ENCODE measurements around the gene PROCA1. TPM values are rescaled to one million over a fixed set of nuclear protein-coding genes. Genes with fewer than 3 reads are reported as not detected.

Gene PROCA1
- total and polyA plus RNA-seq, 9 of the 15 experiments (the other 6 are each of a cell fraction or from before 2014, with no cell fraction given) = 0.78 to 16.2 (median 5.6) TPM

DNA sequence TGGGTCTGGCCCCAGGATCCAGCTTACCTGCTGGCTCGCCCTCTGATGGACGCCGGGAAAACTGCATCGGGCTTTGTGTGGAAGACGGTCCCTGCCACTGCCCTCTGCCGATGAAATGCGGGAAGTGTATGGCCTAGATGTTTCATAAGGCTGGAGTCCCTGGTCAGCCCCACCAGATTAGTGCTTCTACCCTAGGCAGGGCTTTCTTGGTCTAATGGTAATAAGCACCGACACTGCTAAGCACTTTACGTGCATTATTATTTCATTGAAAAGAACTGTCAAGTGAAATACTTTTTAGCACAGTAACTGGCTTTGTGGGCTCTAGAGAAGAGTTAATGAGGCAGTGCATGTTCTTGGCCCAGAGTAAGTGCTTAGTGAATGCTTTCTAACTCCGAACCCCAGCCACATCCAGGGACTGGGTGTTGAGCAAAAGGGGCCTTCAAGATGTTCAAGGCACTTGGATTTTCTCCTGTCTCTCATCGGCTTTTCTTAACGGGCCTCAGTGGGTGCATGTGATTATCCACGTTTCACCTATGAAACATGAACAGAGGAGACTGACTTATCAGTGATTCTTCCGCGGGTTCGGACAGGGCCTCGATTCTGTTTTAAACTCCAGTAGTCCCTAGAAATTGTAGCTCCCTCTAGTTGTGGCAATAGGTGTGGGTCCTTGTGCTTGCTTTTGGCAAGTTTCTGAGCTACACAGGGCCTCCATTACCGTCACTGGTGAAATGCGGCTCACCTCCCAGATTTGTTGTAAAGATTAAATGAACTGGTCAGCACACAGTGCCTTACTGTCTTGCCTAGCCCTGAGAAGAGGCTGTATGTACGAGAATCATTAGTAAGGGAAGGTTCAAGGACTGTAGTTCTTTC lies 38.7 kb upstream of the PROCA1 start (continued):
- TF ChIP-seq, protein P1, sequence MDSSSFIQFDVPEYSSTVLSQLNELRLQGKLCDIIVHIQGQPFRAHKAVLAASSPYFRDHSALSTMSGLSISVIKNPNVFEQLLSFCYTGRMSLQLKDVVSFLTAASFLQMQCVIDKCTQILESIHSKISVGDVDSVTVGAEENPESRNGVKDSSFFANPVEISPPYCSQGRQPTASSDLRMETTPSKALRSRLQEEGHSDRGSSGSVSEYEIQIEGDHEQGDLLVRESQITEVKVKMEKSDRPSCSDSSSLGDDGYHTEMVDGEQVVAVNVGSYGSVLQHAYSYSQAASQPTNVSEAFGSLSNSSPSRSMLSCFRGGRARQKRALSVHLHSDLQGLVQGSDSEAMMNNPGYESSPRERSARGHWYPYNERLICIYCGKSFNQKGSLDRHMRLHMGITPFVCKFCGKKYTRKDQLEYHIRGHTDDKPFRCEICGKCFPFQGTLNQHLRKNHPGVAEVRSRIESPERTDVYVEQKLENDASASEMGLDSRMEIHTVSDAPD (CRISPR knock-in tag; IDR thresholded peaks at IDR 0.05) = no peak
- TF ChIP-seq SAFB (IDR thresholded peaks at IDR 0.05; ENCODE audit: borderline replicate concordance, low read depth, low read length) = no peak
- no peak for TF ChIP-seq ZNF79 (CRISPR knock-in tag; IDR thresholded peaks at IDR 0.05; ENCODE audit: low read depth)
- TF ChIP-seq POLR3A (IDR thresholded peaks at IDR 0.05; ENCODE audit: borderline replicate concordance, extremely low read depth, insufficient read depth, insufficient read length) = no peak
- TF ChIP-seq ZNF780A (CRISPR knock-in tag; IDR thresholded peaks at IDR 0.05) = no peak
- TF ChIP-seq, protein P2, sequence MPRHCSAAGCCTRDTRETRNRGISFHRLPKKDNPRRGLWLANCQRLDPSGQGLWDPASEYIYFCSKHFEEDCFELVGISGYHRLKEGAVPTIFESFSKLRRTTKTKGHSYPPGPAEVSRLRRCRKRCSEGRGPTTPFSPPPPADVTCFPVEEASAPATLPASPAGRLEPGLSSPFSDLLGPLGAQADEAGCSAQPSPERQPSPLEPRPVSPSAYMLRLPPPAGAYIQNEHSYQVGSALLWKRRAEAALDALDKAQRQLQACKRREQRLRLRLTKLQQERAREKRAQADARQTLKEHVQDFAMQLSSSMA (CRISPR knock-in tag; IDR thresholded peaks at IDR 0.05) = no peak
- no peak for TF ChIP-seq SMARCB1 (IDR thresholded peaks at IDR 0.05; ENCODE audit: insufficient read length, low read depth)
- TF ChIP-seq, protein P3, sequence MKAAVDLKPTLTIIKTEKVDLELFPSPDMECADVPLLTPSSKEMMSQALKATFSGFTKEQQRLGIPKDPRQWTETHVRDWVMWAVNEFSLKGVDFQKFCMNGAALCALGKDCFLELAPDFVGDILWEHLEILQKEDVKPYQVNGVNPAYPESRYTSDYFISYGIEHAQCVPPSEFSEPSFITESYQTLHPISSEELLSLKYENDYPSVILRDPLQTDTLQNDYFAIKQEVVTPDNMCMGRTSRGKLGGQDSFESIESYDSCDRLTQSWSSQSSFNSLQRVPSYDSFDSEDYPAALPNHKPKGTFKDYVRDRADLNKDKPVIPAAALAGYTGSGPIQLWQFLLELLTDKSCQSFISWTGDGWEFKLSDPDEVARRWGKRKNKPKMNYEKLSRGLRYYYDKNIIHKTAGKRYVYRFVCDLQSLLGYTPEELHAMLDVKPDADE (conservative IDR thresholded peaks at IDR 0.05; ENCODE audit: control insufficient read depth, low read depth, low read length) = peak; percentile 20; the same call in 1 of the 2 replicates
- TF ChIP-seq SMARCE1 (IDR thresholded peaks at IDR 0.05) = no peak
- TF ChIP-seq PHF8 (IDR thresholded peaks at IDR 0.05; ENCODE audit: borderline replicate concordance, low read length) = no peak
- no peak for TF ChIP-seq HMG20A (CRISPR knock-in tag; conservative IDR thresholded peaks at IDR 0.05)
- TF ChIP-seq ZNF668 (CRISPR knock-in tag; IDR thresholded peaks at IDR 0.05) = no peak
- no peak for TF ChIP-seq ARHGAP35 (IDR thresholded peaks at IDR 0.05; ENCODE audit: partially characterized antibody)
- TF ChIP-seq GATAD2A (IDR thresholded peaks at IDR 0.05) = no peak
- TF ChIP-seq NCOA6 (IDR thresholded peaks at IDR 0.05) = no peak
- TF ChIP-seq SMAD2 (IDR thresholded peaks at IDR 0.05; ENCODE audit: low read depth, low read length) = no peak
- TF ChIP-seq KAT2B (IDR thresholded peaks at IDR 0.05; ENCODE audit: low read depth, low read length) = no peak
- TF ChIP-seq ZNF384 (IDR thresholded peaks at IDR 0.05; ENCODE audit: low read depth, low read length) = peak; percentile 53; the same call in 1 of the 2 replicates
- TF ChIP-seq, protein P4, sequence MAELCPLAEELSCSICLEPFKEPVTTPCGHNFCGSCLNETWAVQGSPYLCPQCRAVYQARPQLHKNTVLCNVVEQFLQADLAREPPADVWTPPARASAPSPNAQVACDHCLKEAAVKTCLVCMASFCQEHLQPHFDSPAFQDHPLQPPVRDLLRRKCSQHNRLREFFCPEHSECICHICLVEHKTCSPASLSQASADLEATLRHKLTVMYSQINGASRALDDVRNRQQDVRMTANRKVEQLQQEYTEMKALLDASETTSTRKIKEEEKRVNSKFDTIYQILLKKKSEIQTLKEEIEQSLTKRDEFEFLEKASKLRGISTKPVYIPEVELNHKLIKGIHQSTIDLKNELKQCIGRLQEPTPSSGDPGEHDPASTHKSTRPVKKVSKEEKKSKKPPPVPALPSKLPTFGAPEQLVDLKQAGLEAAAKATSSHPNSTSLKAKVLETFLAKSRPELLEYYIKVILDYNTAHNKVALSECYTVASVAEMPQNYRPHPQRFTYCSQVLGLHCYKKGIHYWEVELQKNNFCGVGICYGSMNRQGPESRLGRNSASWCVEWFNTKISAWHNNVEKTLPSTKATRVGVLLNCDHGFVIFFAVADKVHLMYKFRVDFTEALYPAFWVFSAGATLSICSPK (IDR thresholded peaks at IDR 0.05; ENCODE audit: borderline replicate concordance) = no peak
